HCT116 (cell line): ENCODE data around the gene PROK2. TPM values are rescaled to one million over a fixed set of nuclear protein-coding genes. Genes with fewer than 3 reads are reported as not detected.

Experiments
- ATAC-seq: fragments of 200-7000 bp; cut with Tn5 transposase; 2 replicates; pipeline ENCODE4 v1.9.1; 2020; ENCODE audit warnings: mild to moderate bottlenecking, moderate library complexity
- BruUV-seq: library from RNA; stranded (reverse); fragments of 400-500 nt; replicated peaks from 2 replicates; lab custom pipeline; 2021; lab: Mats Ljungman, UMichigan
- CTCF ChIA-PET: fragments of 300-600 bp; sonication (Branson Sonifier 250); formaldehyde crosslinking; loops from one replicate; lab custom pipeline; 2021; ENCODE audit warnings: antibody characterized with exemption; lab: Charles Lee
- POLR2A ChIA-PET: fragments of 300-600, 350-600 bp; sonication (Branson Sonifier 250); formaldehyde crosslinking; loops from one replicate; lab custom pipeline; 2021; ENCODE audit warnings: antibody characterized with exemption; lab: Charles Lee
- RAD21 ChIA-PET, 2 experiments: fragments of 300-600 bp; sonication (Branson Sonifier 250); formaldehyde crosslinking; loops; one replicate each; lab custom pipeline; 2023; ENCODE audit warnings: low total read pairs in 2 of 2; ENCODE audit not compliant: uncharacterized antibody in 2 of 2, unreplicated experiment in 2 of 2, low non-redundant PET in 1 of 2; lab: Charles Lee
- DNase-seq: peaks from one replicate; pipeline ENCODE4 v3.0.0-alpha.2; 2010; ENCODE audit warnings: low read depth, low spot score
- H2AFZ ChIP-seq: fragments of 200-600 bp; shearing (Covaris generic), sonication (generic); 2 replicates; pipeline ENCODE4 v1.6.1; 2017; ENCODE audit warnings: low read depth, mixed run types, mixed read lengths, antibody characterized with exemption, low read length; ENCODE audit not compliant: poor library complexity, severe bottlenecking
- H3K27ac ChIP-seq: 2 replicates; pipeline ENCODE4 v1.5.1; 2012; ENCODE audit warnings: low read depth, low read length
- H3K27me3 ChIP-seq: fragments of 200-600 bp; sonication (generic); 2 replicates; pipeline ENCODE4 v1.6.1; 2016; ENCODE audit warnings: mixed run types, low read length, mixed read lengths; ENCODE audit not compliant: insufficient read depth
- H3K36me3 ChIP-seq, 2 experiments: fragments of 200-500 bp in 1 of 2; fragments of 200-600 bp in 1 of 2; sonication (Bioruptor generic) in 1 of 2; sonication (generic) in 1 of 2; 2 replicates each; pipeline versions ENCODE4 v1.5.1 to v1.6.1; 2014 to 2016; ENCODE audit warnings: low read length in 2 of 2, inconsistent platforms in 1 of 2, mixed read lengths in 1 of 2, mixed run types in 1 of 2; ENCODE audit not compliant: insufficient read depth in 2 of 2, control insufficient read depth in 1 of 2
- H3K4me1 ChIP-seq, 2 experiments: fragments of 200-600 bp in 1 of 2; sonication (generic) in 1 of 2; 2 replicates each; pipeline versions ENCODE4 v1.5.1 to v1.6.1; 2012 to 2017; ENCODE audit warnings: low read length in 2 of 2, inconsistent platforms in 1 of 2, mild to moderate bottlenecking in 1 of 2, mixed read lengths in 1 of 2, mixed run types in 1 of 2, moderate library complexity in 1 of 2; ENCODE audit not compliant: insufficient read depth in 2 of 2, control insufficient read depth in 1 of 2
- H3K4me2 ChIP-seq: fragments of 200-600 bp; sonication (generic); 2 replicates; pipeline ENCODE4 v1.6.1; 2017; ENCODE audit warnings: mixed run types, low read length, mixed read lengths
- H3K4me3 ChIP-seq, 2 experiments: fragments of 200-600 bp in 1 of 2; sonication (generic) in 1 of 2; replicated peaks in 1 of 2; 2 replicates each; pipeline ENCODE4 v1.5.1; 2011 to 2016; ENCODE audit warnings: low read length in 2 of 2, control low read depth in 1 of 2, low read depth in 1 of 2, mild to moderate bottlenecking in 1 of 2, mixed read lengths in 1 of 2, mixed run types in 1 of 2
- H3K79me2 ChIP-seq: fragments of 200-600 bp; sonication (generic); 2 replicates; pipeline ENCODE4 v1.6.1; 2017; ENCODE audit warnings: mild to moderate bottlenecking, mixed run types, low read length, moderate library complexity, mixed read lengths; ENCODE audit not compliant: insufficient read depth
- H3K9ac ChIP-seq: fragments of 200-600 bp; sonication (generic); 2 replicates; pipeline ENCODE4 v1.6.1; 2016; ENCODE audit warnings: low read length, mixed read lengths
- H3K9me2 ChIP-seq: fragments of 200-600 bp; sonication (generic), shearing (Covaris generic); 2 replicates; pipeline ENCODE4 v1.6.1; 2017; ENCODE audit warnings: mixed run types, mild to moderate bottlenecking, moderate library complexity; ENCODE audit not compliant: insufficient read depth
- H3K9me3 ChIP-seq, 2 experiments: fragments of 200-500 bp in 1 of 2; fragments of 200-600 bp in 1 of 2; sonication (Bioruptor generic) in 1 of 2; sonication (generic) in 1 of 2; 2 replicates each; pipeline ENCODE4 v1.6.1; 2014 to 2017; ENCODE audit warnings: low read length in 2 of 2, mixed read lengths in 2 of 2, inconsistent platforms in 1 of 2, low read depth in 1 of 2, mild to moderate bottlenecking in 1 of 2, mixed run types in 1 of 2, moderate library complexity in 1 of 2; ENCODE audit not compliant: control insufficient read depth in 1 of 2, insufficient read depth in 1 of 2
- H4K20me1 ChIP-seq: fragments of 200-600 bp; sonication (generic), shearing (Covaris generic); 2 replicates; pipeline ENCODE4 v1.6.1; 2017; ENCODE audit warnings: mixed run types, mild to moderate bottlenecking, moderate library complexity; ENCODE audit not compliant: insufficient read depth
- CBX3 ChIP-seq: IDR thresholded peaks from 2 replicates; pipeline ENCODE4 v1.6.1; 2012; ENCODE audit warnings: low read depth
- EGR1 ChIP-seq: IDR thresholded peaks from 2 replicates; pipeline ENCODE4 v1.6.1; 2012; ENCODE audit warnings: low read depth
- EZH2phosphoT487 ChIP-seq: fragments of 200-600 bp; IDR thresholded peaks from 2 replicates; pipeline ENCODE4 v1.6.1; 2018; ENCODE audit warnings: antibody characterized with exemption, borderline replicate concordance
- FOSL1 ChIP-seq: IDR thresholded peaks from 2 replicates; pipeline ENCODE4 v1.6.1; 2012; ENCODE audit warnings: low read depth
- MAX ChIP-seq: IDR thresholded peaks from 2 replicates; pipeline ENCODE4 v1.6.1; 2012
- POLR2A ChIP-seq: IDR thresholded peaks from 2 replicates; pipeline ENCODE4 v1.7.0; 2011; ENCODE audit warnings: borderline replicate concordance; ENCODE audit not compliant: insufficient read depth, insufficient read length; ENCODE audit errors: extremely low read depth
- POLR2AphosphoS5 ChIP-seq: IDR thresholded peaks from 2 replicates; pipeline ENCODE4 v1.6.1; 2011; ENCODE audit warnings: mild to moderate bottlenecking, low read depth, low read length, moderate library complexity
- RAD21 ChIP-seq: IDR thresholded peaks from 2 replicates; pipeline ENCODE4 v1.6.1; 2012; ENCODE audit warnings: low read depth, mild to moderate bottlenecking
- REST ChIP-seq: IDR thresholded peaks from 2 replicates; pipeline ENCODE4 v1.6.1; 2012; ENCODE audit warnings: low read depth
- SP1 ChIP-seq: IDR thresholded peaks from 2 replicates; pipeline ENCODE4 v1.6.1; 2012; ENCODE audit warnings: low read depth
- TCF7L2 ChIP-seq: IDR thresholded peaks from 2 replicates; pipeline ENCODE4 v1.7.0; 2011; ENCODE audit warnings: borderline replicate concordance, inconsistent platforms; ENCODE audit not compliant: insufficient read depth, insufficient read length; ENCODE audit errors: extremely low read depth
- YY1 ChIP-seq: IDR thresholded peaks from 2 replicates; pipeline ENCODE4 v1.6.1; 2011; ENCODE audit warnings: low read length, low read depth, moderate library complexity, mild to moderate bottlenecking; ENCODE audit not compliant: insufficient replicate concordance; ENCODE audit errors: extremely low read depth
- intact Hi-C: fragments of 100-400 bp; cut with micrococcal nuclease; formaldehyde crosslinking; loops from 2 replicates; pipeline ENCODE4 v1.10.0; 2022
- total RNA-seq: library from RNA; stranded (reverse); gene quantifications from one replicate; pipeline ENCODE4 v1.2.1, GENCODE V29; 2021; ENCODE audit not compliant: unreplicated experiment

The PROK2 gene
- total RNA-seq, 1 experiment from 2014 or later = not detected

DNA sequence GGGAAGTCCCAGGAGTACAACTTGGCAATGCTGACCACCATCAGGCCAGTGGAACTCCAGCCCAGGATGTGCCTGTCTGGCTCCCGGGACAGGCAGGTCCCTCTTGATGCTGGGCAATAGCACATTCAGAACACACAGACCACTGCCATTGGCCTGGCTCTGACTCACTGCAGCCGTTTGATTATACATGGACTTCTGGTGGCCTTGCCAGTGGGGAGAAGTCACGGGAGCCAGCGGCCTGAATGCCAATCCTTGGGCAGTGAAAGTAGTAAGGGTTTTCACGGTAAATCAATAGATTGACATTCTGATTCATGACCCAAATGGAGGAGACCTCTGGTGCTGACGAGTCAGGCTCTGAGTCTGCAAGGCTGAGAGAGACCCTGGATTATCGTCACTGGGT, 12.5 kb upstream of the PROK2 start:
- no TSS peak for BruUV-seq

More for the DNA sequence above, 12.5 kb upstream of the PROK2 start:
- Histone ChIP-seq H4K20me1 (no peaks in the 10 kb centered on the region), H3K9me2 (no peaks in the 10 kb centered on the region), H3K79me2 (no peaks in the 10 kb centered on the region), H3K4me2 (no peak overlapping the region), H3K36me3 (no peaks in the 10 kb centered on the region), H3K9ac (no peak overlapping the region), H3K4me3 (no peak overlapping the region), H3K9me3 (no peaks in the 10 kb centered on the region), H2AFZ (no peak overlapping the region), H3K4me1 (no peaks in the 10 kb centered on the region), H3K27ac (no peak overlapping the region), H3K27me3 (peaks cover 30% of the 10 kb centered on the region)
- ChIA-PET POLR2A (no interaction called here), CTCF (no interaction called here), RAD21 (no interaction called here)
- no peak for TF ChIP-seq POLR2AphosphoS5
- no peak for TF ChIP-seq FOSL1
- TF ChIP-seq EZH2phosphoT487 = no peak
- no peak for TF ChIP-seq EGR1
- TF ChIP-seq RAD21 = no peak
- no peak for TF ChIP-seq MAX
- TF ChIP-seq REST = no peak
- TF ChIP-seq CBX3 = no peak
- TF ChIP-seq TCF7L2 = no peak
- no peak for TF ChIP-seq POLR2A
- TF ChIP-seq YY1 = no peak
- no peak for TF ChIP-seq SP1
- DNase-seq (no peak), ATAC-seq (no peak)
- intact Hi-C loops = no loop called here
